Lower leg skin (tissue), 3 donors: ENCODE results near the gene ZMYND8.

Experiments used
- CTCF ChIP-seq, 3 donors: fragments of 450-650 bp; IDR thresholded peaks; one replicate each; pipeline ENCODE4 v1.5.1; 2016; ENCODE audit warnings: antibody characterized with exemption in 3 of 3, mild to moderate bottlenecking in 3 of 3, moderate library complexity in 2 of 3
- POLR2A ChIP-seq, 2 donors: fragments of 450-650 bp; IDR thresholded peaks; one replicate each; pipeline ENCODE4 v1.6.1; 2016 to 2017; ENCODE audit warnings: antibody characterized with exemption in 2 of 2, mild to moderate bottlenecking in 1 of 2, moderate library complexity in 1 of 2

GRCh38 chr20:47257771-47258170, 98.7 kb downstream of the ZMYND8 start:
- TF ChIP-seq CTCF (IDR thresholded peaks at IDR 0.05) (no peak), POLR2A (IDR thresholded peaks at IDR 0.05) (no peak)
